COLO668 (cell line): ENCODE data around the gene FOXE3.

Source experiments
- DNase-seq: peaks from one replicate; lab custom pipeline; 2025; ENCODE audit not compliant: unreplicated experiment; lab: John Stamatoyannopoulos, UW

Gene FOXE3

GRCh38 chr1:47415728-47416318 is at the start of gene FOXE3:
Gene FOXE3, plus strand, starts transcription at chr1:47416285. Its CDS starts 31 bp downstream, at chr1:47416316.
- no peak for DNase-seq

- no peak for DNase-seq
Observed at GRCh38 chr1:47367651-47368050, 48.4 kb upstream of the FOXE3 start.

DNA sequence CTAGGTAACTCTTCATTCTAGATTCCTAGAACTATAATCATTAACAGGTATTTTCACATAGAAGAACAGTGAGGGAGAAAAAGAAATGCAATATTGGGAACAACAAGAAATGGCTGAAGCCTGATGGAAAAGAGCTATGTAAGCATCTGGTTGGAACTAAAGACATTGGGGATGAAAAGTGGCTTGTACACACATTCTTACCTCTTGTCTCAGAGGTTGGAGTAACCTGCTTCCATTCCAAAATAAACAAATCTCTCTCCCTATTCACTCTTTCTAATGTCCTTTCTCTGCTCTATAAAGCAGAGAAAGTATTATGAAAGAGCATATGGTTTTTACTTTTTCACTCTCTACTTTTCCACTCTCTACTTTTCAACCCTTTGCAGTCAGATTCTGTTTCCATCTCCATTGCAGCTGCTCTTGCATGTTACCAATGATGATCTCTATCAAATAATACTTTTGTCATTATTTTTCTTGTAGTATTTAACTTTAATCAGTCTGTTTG is 45.0 kb upstream of the FOXE3 start:
- no peak for DNase-seq

GRCh38 chr1:47374501-47374900 is 41.6 kb upstream of the FOXE3 start:
- DNase-seq = no peak

DNA sequence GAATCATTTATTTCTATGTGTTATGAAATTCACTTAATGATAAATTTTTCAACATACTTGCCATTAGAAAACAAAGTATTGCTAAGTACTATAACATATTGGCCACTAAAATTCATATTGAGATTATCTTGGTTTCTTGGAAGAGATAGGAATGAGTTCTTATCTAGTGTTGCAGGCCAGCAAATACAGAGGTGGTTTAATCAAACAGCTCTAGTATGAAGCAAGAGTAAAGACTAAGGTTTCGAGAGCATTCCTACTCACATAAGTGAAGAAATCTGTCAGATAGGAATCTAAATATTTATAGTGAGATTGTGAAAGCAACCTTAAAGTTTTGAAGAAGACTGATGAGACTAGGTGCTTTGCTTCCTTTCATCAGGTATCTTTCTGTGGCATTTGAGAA is 37.9 kb upstream of the FOXE3 start:
- DNase-seq = no peak

- DNase-seq = no peak
Observed at GRCh38 chr1:47380699-47381098, 35.4 kb upstream of the FOXE3 start.

GRCh38 chr1:47382399-47382983 is 33.6 kb upstream of the FOXE3 start:
- DNase-seq = no peak

GRCh38 chr1:47384083-47384482 is 32.0 kb upstream of the FOXE3 start:
- DNase-seq = no peak

DNA sequence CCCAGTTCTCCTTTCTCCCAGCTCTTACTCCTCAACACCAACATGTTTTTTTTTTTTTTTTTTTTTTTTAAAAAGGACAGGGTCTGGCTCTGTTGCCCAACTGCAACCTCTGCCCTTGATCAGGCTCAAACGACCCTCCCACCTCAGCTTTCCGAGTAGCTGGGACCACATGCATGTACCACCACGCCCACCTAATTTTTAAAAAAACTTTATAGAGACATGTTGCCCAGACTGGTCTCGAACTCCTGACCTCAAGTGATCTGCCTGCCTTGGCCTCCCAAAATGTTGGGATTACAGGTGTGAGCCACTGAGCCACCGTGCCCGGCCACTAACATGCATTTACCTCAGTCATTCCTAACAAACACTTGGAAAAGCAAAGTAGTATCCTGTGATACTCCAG is 31.1 kb upstream of the FOXE3 start:
- no peak for DNase-seq

DNA sequence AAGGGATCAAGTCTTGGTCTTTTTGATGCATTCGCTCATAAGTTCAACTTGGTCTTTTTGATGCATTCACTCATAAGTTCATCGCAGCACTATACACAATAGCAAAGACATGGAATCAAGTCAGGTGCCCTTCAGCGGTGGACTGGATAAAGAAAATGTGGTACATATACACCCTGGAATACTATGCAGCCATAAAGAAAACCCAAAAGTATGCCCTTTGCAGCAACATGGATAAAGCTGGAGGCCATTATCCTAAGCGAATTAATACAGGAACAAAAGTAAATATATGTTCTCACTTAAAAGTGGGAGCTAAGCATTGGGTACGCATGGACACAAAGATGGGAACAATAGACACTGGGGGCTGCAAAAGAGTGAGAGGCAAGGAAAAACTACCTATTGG is 29.8 kb upstream of the FOXE3 start:
- no peak for DNase-seq

- DNase-seq = no peak
Observed at GRCh38 chr1:47388030-47388890, 27.8 kb upstream of the FOXE3 start.

- DNase-seq = peak; percentile 79
Observed at GRCh38 chr1:47388891-47389238, 27.2 kb upstream of the FOXE3 start.

GRCh38 chr1:47389731-47390130 is 26.4 kb upstream of the FOXE3 start:
- DNase-seq = no peak

- DNase-seq = no peak
Observed at GRCh38 chr1:47390843-47391242, 25.2 kb upstream of the FOXE3 start.

- DNase-seq = no peak
Observed at GRCh38 chr1:47393141-47393540, 22.9 kb upstream of the FOXE3 start.

GRCh38 chr1:47395433-47395832 is 20.7 kb upstream of the FOXE3 start:
- no peak for DNase-seq

DNA sequence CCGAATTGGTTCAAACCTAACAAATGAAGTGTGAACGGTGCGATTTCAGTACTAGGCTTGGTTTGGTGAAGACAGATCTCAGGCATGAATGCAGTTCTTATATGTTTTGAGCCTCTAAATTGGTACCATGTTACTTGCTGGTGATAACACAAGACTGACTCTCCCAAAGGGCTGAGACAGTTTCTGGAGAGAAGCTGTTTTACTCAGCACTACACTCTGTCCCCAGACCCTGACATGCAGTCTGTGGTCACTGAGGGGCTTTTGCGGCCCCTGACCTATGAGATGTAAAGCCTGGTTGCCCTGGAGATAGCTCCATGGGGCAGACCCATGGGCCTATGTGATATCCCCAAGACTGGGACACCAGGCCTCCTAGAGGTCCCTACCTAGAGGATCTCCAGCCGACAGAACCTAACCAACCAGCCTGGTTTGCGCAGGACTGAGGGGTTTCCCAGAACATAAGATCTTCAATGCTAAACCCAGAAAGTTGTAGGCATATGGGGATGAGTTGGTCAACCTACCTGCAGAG is 19.4 kb upstream of the FOXE3 start:
- DNase-seq = no peak

GRCh38 chr1:47399138-47399845 is 16.8 kb upstream of the FOXE3 start:
- DNase-seq = no peak

DNA sequence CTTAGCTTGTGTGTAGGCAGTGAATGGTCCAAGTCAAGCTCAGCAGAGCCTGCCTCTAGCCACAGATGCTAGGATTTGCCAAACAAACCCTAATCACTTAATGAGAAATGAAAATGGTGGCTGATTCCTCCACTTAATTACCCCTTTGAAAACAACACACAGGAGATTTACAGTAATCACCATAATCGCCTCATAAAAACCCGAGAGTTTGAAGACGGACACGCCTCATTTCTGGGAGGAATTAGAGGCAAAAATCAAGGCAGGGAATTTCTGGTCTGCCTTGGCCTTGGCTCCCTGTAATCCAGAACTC is 16.3 kb upstream of the FOXE3 start:
- no peak for DNase-seq

- DNase-seq = no peak
Observed at GRCh38 chr1:47401761-47402160, 14.3 kb upstream of the FOXE3 start.

DNA sequence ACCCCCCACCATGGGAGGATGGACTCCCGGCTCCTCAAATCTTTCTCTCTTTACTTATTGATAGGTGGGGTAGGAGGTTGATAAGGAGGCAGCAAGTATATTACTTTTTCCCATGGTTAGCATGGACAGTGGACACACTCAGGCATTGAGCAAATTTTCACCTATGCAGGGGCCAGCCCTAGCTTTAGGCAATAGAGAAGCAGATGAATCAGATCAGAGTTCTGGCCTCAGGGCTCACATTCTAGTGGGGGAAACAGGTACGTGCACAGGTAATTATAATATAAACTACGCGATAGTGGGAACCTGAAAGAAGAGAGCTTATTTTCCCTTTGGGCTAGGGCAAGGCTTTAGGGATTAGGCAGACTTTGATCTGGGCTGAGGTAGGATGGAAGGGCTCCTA is 13.5 kb upstream of the FOXE3 start:
- DNase-seq = no peak
